ENCODE results near the gene DDT.
"Not testable (repeated sequence)": the region's sequence is repeated elsewhere in the genome, so short reads cannot be mapped to it uniquely, and the experiment has no call there.

Gene DDT

GRCh38 chr22:23974345-23974744 lies at the start of gene DDT:
DDT (minus strand) TSS chr22:23974441; CDS start chr22:23974414, 27 bp downstream.
- DNase-seq, result not testable (repeated sequence)

GRCh38 chr22:24023204-24023789 lies 49.1 kb upstream of the DDT start:
- no peak for DNase-seq

- DNase-seq, result no peak
These were observed 47.1 kb upstream of the DDT start for GRCh38 chr22:24021304-24021703.

- no peak for DNase-seq
These were observed 41.9 kb upstream of the DDT start for GRCh38 chr22:24016156-24016555.

- no peak for DNase-seq
These were observed 37.5 kb upstream of the DDT start for GRCh38 chr22:24011735-24012068.

- no peak for DNase-seq
These were observed 35.8 kb upstream of the DDT start for GRCh38 chr22:24010018-24010391.

GRCh38 chr22:24009227-24010017 lies 35.2 kb upstream of the DDT start:
- DNase-seq, result no peak

- no peak for DNase-seq
These were observed 34.4 kb upstream of the DDT start for GRCh38 chr22:24008381-24009226.

- DNase-seq, result no peak
These were observed 33.7 kb upstream of the DDT start for GRCh38 chr22:24008022-24008283.

GRCh38 chr22:24007253-24008021 lies 33.2 kb upstream of the DDT start:
- no peak for DNase-seq

- no peak for DNase-seq
These were observed 32.6 kb upstream of the DDT start for GRCh38 chr22:24006914-24007214.

GRCh38 chr22:24006207-24006913 lies 32.1 kb upstream of the DDT start:
- DNase-seq, result no peak

- DNase-seq, result no peak
These were observed 31.0 kb upstream of the DDT start, which contains the start of gene GSTT4 for GRCh38 chr22:24005201-24005600. GSTT4 (minus strand) TSS chr22:24005453; CDS start chr22:24005356, 97 bp downstream.

GRCh38 chr22:24003887-24004286 lies 29.6 kb upstream of the DDT start:
- DNase-seq, result no peak

GRCh38 chr22:24002851-24003250 lies 28.6 kb upstream of the DDT start:
- DNase-seq, result no peak

GRCh38 chr22:24002272-24002671 lies 28.0 kb upstream of the DDT start:
- DNase-seq, result no peak

- DNase-seq, result no peak
These were observed 27.1 kb upstream of the DDT start for GRCh38 chr22:24001314-24001713.

- not testable (repeated sequence) for DNase-seq
These were observed 25.5 kb upstream of the DDT start for GRCh38 chr22:23999779-24000178.

- DNase-seq, result no peak
These were observed 22.9 kb upstream of the DDT start for GRCh38 chr22:23997092-23997491.

GRCh38 chr22:23993581-23994177 lies 19.4 kb upstream of the DDT start:
- DNase-seq, result not testable (repeated sequence)

GRCh38 chr22:23993080-23993479 lies 18.8 kb upstream of the DDT start:
- not testable (repeated sequence) for DNase-seq

GRCh38 chr22:23989583-23990244 lies 15.5 kb upstream of the DDT start:
- DNase-seq, result not testable (repeated sequence)

Data from EL (cell line).